NT2/D1 (cell line): ENCODE results near the gene RANGAP1.
A peak's percentile ranks its signal among the peaks of the same experiment; 100 is the strongest.

Experiments used
- DNase-seq: peaks from one replicate; pipeline ENCODE4 v3.0.0-alpha.2; 2011; ENCODE audit warnings: low read depth, low spot score
- H3K27me3 ChIP-seq: 2 replicates; pipeline ENCODE4 v1.6.0; 2011; ENCODE audit warnings: mild to moderate bottlenecking; ENCODE audit not compliant: insufficient read length, insufficient read depth
- H3K36me3 ChIP-seq: 2 replicates; pipeline ENCODE4 v1.6.1; 2011; ENCODE audit warnings: mild to moderate bottlenecking, low read length, mixed read lengths; ENCODE audit not compliant: insufficient read depth, insufficient read length
- H3K4me1 ChIP-seq: 2 replicates; pipeline ENCODE4 v1.5.1; 2011; ENCODE audit not compliant: insufficient read depth, insufficient read length
- H3K4me3 ChIP-seq: 2 replicates; pipeline ENCODE4 v1.5.1; 2011; ENCODE audit warnings: low read depth; ENCODE audit not compliant: insufficient read length
- H3K9ac ChIP-seq: 2 replicates; pipeline ENCODE4 v1.6.0; 2011; ENCODE audit warnings: low read depth; ENCODE audit not compliant: insufficient read length
- H3K9me3 ChIP-seq: 2 replicates; pipeline ENCODE4 v1.5.1; 2011; ENCODE audit warnings: mild to moderate bottlenecking, low read length; ENCODE audit not compliant: insufficient read depth
- SUZ12 ChIP-seq: IDR thresholded peaks from 2 replicates; pipeline ENCODE4 v1.6.1; 2011; ENCODE audit not compliant: insufficient read length, insufficient read depth; ENCODE audit errors: extremely low read depth
- YY1 ChIP-seq: IDR thresholded peaks from 2 replicates; pipeline ENCODE4 v1.6.1; 2011; ENCODE audit not compliant: insufficient read length, insufficient read depth
- ZNF274 ChIP-seq: IDR thresholded peaks from 2 replicates; pipeline ENCODE4 v1.6.1; 2011; ENCODE audit warnings: mild to moderate bottlenecking, low read depth, low read length

The RANGAP1 gene

GRCh38 chr22:41285820-41286638 lies at the start of gene RANGAP1:
Gene RANGAP1 (minus strand): TSS chr22:41286187. CDS start chr22:41281044, 5,143 bp downstream.
- no peaks in the 10 kb centered on the region for H3K27me3 ChIP-seq
- peak within 1 kb of the TSS; percentile 87 for H3K4me3 ChIP-seq
- H3K9ac ChIP-seq: peak within 1 kb of the TSS; percentile 86
- no peaks in the 10 kb centered on the region for H3K4me1 ChIP-seq
- TF ChIP-seq YY1 (peak; percentile 32), SUZ12 (no peak), ZNF274 (no peak)
- H3K9me3 ChIP-seq: no peaks in the 10 kb centered on the region
- DNase-seq: peak; percentile 93
- peaks cover 28% of the 10 kb centered on the region for H3K36me3 ChIP-seq

- Histone ChIP-seq H3K4me1 (peaks cover 6% of the 10 kb centered on the region), H3K9ac (no peak overlapping the region), H3K36me3 (peaks cover 63% of the 10 kb centered on the region), H3K27me3 (no peaks in the 10 kb centered on the region), H3K4me3 (no peak overlapping the region), H3K9me3 (no peaks in the 10 kb centered on the region)
- no peak for TF ChIP-seq ZNF274
- no peak for TF ChIP-seq YY1
- no peak for TF ChIP-seq SUZ12
- DNase-seq: no peak
These were observed 49.1 kb upstream of the RANGAP1 start for GRCh38 chr22:41334951-41335635.

GRCh38 chr22:41334215-41334614 lies 48.2 kb upstream of the RANGAP1 start:
- H3K27me3 ChIP-seq: no peaks in the 10 kb centered on the region
- peaks cover 64% of the 10 kb centered on the region for H3K36me3 ChIP-seq
- H3K9ac ChIP-seq: no peak overlapping the region
- TF ChIP-seq SUZ12 (no peak), YY1 (no peak), ZNF274 (no peak)
- no peak overlapping the region for H3K4me3 ChIP-seq
- H3K9me3 ChIP-seq: no peaks in the 10 kb centered on the region
- DNase-seq: no peak
- H3K4me1 ChIP-seq: peaks cover 6% of the 10 kb centered on the region

GRCh38 chr22:41333806-41334205 lies 47.8 kb upstream of the RANGAP1 start:
- Histone ChIP-seq H3K9ac (no peak overlapping the region), H3K27me3 (no peaks in the 10 kb centered on the region), H3K36me3 (peaks cover 60% of the 10 kb centered on the region), H3K4me1 (peaks cover 6% of the 10 kb centered on the region), H3K9me3 (no peaks in the 10 kb centered on the region), H3K4me3 (no peak overlapping the region)
- DNase-seq: no peak
- no peak for TF ChIP-seq ZNF274
- no peak for TF ChIP-seq YY1
- TF ChIP-seq SUZ12: no peak

GRCh38 chr22:41332217-41332939 lies 46.4 kb upstream of the RANGAP1 start:
- DNase-seq: no peak
- Histone ChIP-seq H3K9me3 (no peaks in the 10 kb centered on the region), H3K9ac (no peak overlapping the region), H3K27me3 (no peaks in the 10 kb centered on the region), H3K36me3 (peaks cover 65% of the 10 kb centered on the region), H3K4me1 (peaks cover 6% of the 10 kb centered on the region), H3K4me3 (no peak overlapping the region)
- TF ChIP-seq YY1 (no peak), ZNF274 (no peak), SUZ12 (no peak)

- Histone ChIP-seq H3K36me3 (peaks cover 78% of the 10 kb centered on the region), H3K4me1 (peaks cover 6% of the 10 kb centered on the region), H3K4me3 (no peak overlapping the region), H3K9ac (no peak overlapping the region), H3K27me3 (no peaks in the 10 kb centered on the region), H3K9me3 (no peaks in the 10 kb centered on the region)
- TF ChIP-seq ZNF274 (no peak), YY1 (no peak), SUZ12 (no peak)
- no peak for DNase-seq
These were observed 44.2 kb upstream of the RANGAP1 start for GRCh38 chr22:41330169-41330568.

GRCh38 chr22:41327124-41327523 lies 41.1 kb upstream of the RANGAP1 start:
- DNase-seq: no peak
- Histone ChIP-seq H3K9ac (no peak overlapping the region), H3K27me3 (no peaks in the 10 kb centered on the region), H3K4me3 (no peak overlapping the region), H3K9me3 (no peaks in the 10 kb centered on the region), H3K4me1 (peaks cover 8% of the 10 kb centered on the region), H3K36me3 (peaks cover 73% of the 10 kb centered on the region)
- TF ChIP-seq YY1 (no peak), ZNF274 (no peak), SUZ12 (no peak)
